Parathyroid adenoma (tissue), 2 donors: ENCODE results near the gene CDH13.

Source experiments
- H2AFZ ChIP-seq: fragments of 300-600 bp; sonication (generic); one replicate; pipeline ENCODE4 v1.7.0; 2017; ENCODE audit warnings: antibody characterized with exemption, mild to moderate bottlenecking
- H3K27ac ChIP-seq: fragments of 300-600 bp; sonication (generic); one replicate; pipeline ENCODE4 v1.7.0; 2017
- H3K27me3 ChIP-seq: fragments of 300-600 bp; sonication (generic); one replicate; pipeline ENCODE4 v1.7.0; 2017; ENCODE audit warnings: low read length; ENCODE audit not compliant: control insufficient read depth, insufficient read depth
- H3K36me3 ChIP-seq: fragments of 300-600 bp; sonication (generic); one replicate; pipeline ENCODE4 v1.7.0; 2017; ENCODE audit warnings: low read length; ENCODE audit not compliant: control insufficient read depth, insufficient read depth
- H3K4me1 ChIP-seq: fragments of 300-600 bp; sonication (generic); one replicate; pipeline ENCODE4 v1.7.0; 2017; ENCODE audit warnings: control low read depth
- H3K4me2 ChIP-seq: fragments of 300-600 bp; sonication (generic); one replicate; pipeline ENCODE4 v1.7.0; 2017; ENCODE audit warnings: low read length
- H3K4me3 ChIP-seq: fragments of 300-600 bp; sonication (generic); one replicate; pipeline ENCODE4 v1.7.0; 2017; ENCODE audit warnings: low read depth, low read length
- H3K79me2 ChIP-seq: fragments of 300-600 bp; sonication (generic); one replicate; pipeline ENCODE4 v1.7.0; 2017; ENCODE audit warnings: control low read depth
- H3K9ac ChIP-seq: fragments of 300-600 bp; sonication (generic); one replicate; pipeline ENCODE4 v1.7.0; 2017; ENCODE audit warnings: mild to moderate bottlenecking
- H3K9me3 ChIP-seq: fragments of 300-600 bp; sonication (generic); one replicate; pipeline ENCODE4 v1.7.0; 2017; ENCODE audit warnings: low read length; ENCODE audit not compliant: control insufficient read depth
- CTCF ChIP-seq: fragments of 300-600 bp; sonication (generic); IDR thresholded peaks from one replicate; pipeline ENCODE4 v1.7.0; 2017; ENCODE audit warnings: antibody characterized with exemption, mild to moderate bottlenecking
- donor health status: primary hyperparathyroidism.

Gene CDH13

GRCh38 chr16:83779886-83780285, 1153.1 kb downstream of the CDH13 start:
- no peaks in the 10 kb centered on the region for H3K79me2 ChIP-seq
- no peak overlapping the region for H2AFZ ChIP-seq
- no peaks in the 10 kb centered on the region for H3K27me3 ChIP-seq
- H3K4me1 ChIP-seq, result peaks cover 5% of the 10 kb centered on the region
- no peaks in the 10 kb centered on the region for H3K36me3 ChIP-seq
- H3K9ac ChIP-seq, result no peak overlapping the region
- no peak for TF ChIP-seq CTCF
- no peak overlapping the region for H3K27ac ChIP-seq
- H3K9me3 ChIP-seq, result no peaks in the 10 kb centered on the region
- peak overlapping the region; percentile 43 for H3K4me2 ChIP-seq
- no peak overlapping the region for H3K4me3 ChIP-seq

- Histone ChIP-seq H3K4me3 (no peak overlapping the region), H2AFZ (no peak overlapping the region), H3K79me2 (no peaks in the 10 kb centered on the region), H3K9me3 (no peaks in the 10 kb centered on the region), H3K27ac (no peak overlapping the region), H3K27me3 (no peaks in the 10 kb centered on the region), H3K36me3 (no peaks in the 10 kb centered on the region), H3K4me1 (no peaks in the 10 kb centered on the region), H3K9ac (no peak overlapping the region), H3K4me2 (no peak overlapping the region)
- TF ChIP-seq CTCF, result no peak
These were observed 1158.7 kb downstream of the CDH13 start for GRCh38 chr16:83785455-83785854.

- no peaks in the 10 kb centered on the region for H3K9me3 ChIP-seq
- H2AFZ ChIP-seq, result no peak overlapping the region
- H3K4me2 ChIP-seq, result no peak overlapping the region
- no peak overlapping the region for H3K27ac ChIP-seq
- no peaks in the 10 kb centered on the region for H3K4me1 ChIP-seq
- no peak for TF ChIP-seq CTCF
- no peaks in the 10 kb centered on the region for H3K27me3 ChIP-seq
- no peak overlapping the region for H3K4me3 ChIP-seq
- no peaks in the 10 kb centered on the region for H3K36me3 ChIP-seq
- H3K9ac ChIP-seq, result no peak overlapping the region
- no peaks in the 10 kb centered on the region for H3K79me2 ChIP-seq
These were observed 1163.1 kb downstream of the CDH13 start for GRCh38 chr16:83789642-83790401.

- H3K9ac ChIP-seq, result no peak overlapping the region
- no peak overlapping the region for H3K4me2 ChIP-seq
- no peaks in the 10 kb centered on the region for H3K27me3 ChIP-seq
- no peak overlapping the region for H3K27ac ChIP-seq
- no peaks in the 10 kb centered on the region for H3K36me3 ChIP-seq
- H3K79me2 ChIP-seq, result no peaks in the 10 kb centered on the region
- no peak for TF ChIP-seq CTCF
- no peaks in the 10 kb centered on the region for H3K9me3 ChIP-seq
- no peaks in the 10 kb centered on the region for H3K4me1 ChIP-seq
- no peak overlapping the region for H3K4me3 ChIP-seq
- H2AFZ ChIP-seq, result no peak overlapping the region
These were observed 1165.1 kb downstream of the CDH13 start for GRCh38 chr16:83791916-83792315.

- H3K79me2 ChIP-seq, result no peaks in the 10 kb centered on the region
- no peak overlapping the region for H3K4me2 ChIP-seq
- H3K27me3 ChIP-seq, result no peaks in the 10 kb centered on the region
- no peaks in the 10 kb centered on the region for H3K4me1 ChIP-seq
- no peaks in the 10 kb centered on the region for H3K36me3 ChIP-seq
- no peak overlapping the region for H3K27ac ChIP-seq
- H3K9me3 ChIP-seq, result no peaks in the 10 kb centered on the region
- no peak overlapping the region for H2AFZ ChIP-seq
- no peak for TF ChIP-seq CTCF
- H3K4me3 ChIP-seq, result no peak overlapping the region
- H3K9ac ChIP-seq, result no peak overlapping the region
These were observed 1165.6 kb downstream of the CDH13 start for GRCh38 chr16:83792391-83792790.
